ENCODE measurements around the gene PEG3.

- TF ChIP-seq CTCF (IDR thresholded peaks at IDR 0.05; ENCODE audit: insufficient read depth, low read length, poor library complexity, severe bottlenecking) = no peak
- TF ChIP-seq EZH2phosphoT487 (conservative IDR thresholded peaks at IDR 0.05; ENCODE audit: low read length) = no peak
Observed at GRCh38 chr19:56841193-56841543, 642 bp upstream of the PEG3 start.

Data from SU-DHL-6 (cell line).